Brain pericyte (primary cell): ENCODE results near the gene TMPRSS4.

Source experiments
- DNase-seq: peaks from one replicate; pipeline ENCODE4 v3.0.0-alpha.2; 2012; ENCODE audit warnings: low read depth, low spot score

The TMPRSS4 gene, protein sequence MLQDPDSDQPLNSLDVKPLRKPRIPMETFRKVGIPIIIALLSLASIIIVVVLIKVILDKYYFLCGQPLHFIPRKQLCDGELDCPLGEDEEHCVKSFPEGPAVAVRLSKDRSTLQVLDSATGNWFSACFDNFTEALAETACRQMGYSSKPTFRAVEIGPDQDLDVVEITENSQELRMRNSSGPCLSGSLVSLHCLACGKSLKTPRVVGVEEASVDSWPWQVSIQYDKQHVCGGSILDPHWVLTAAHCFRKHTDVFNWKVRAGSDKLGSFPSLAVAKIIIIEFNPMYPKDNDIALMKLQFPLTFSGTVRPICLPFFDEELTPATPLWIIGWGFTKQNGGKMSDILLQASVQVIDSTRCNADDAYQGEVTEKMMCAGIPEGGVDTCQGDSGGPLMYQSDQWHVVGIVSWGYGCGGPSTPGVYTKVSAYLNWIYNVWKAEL

GRCh38 chr11:118076754-118077281, at the start of gene TMPRSS4:
Gene TMPRSS4 (plus strand): TSS chr11:118077078. CDS start chr11:118077303, 225 bp downstream.
- no peak for DNase-seq

DNA sequence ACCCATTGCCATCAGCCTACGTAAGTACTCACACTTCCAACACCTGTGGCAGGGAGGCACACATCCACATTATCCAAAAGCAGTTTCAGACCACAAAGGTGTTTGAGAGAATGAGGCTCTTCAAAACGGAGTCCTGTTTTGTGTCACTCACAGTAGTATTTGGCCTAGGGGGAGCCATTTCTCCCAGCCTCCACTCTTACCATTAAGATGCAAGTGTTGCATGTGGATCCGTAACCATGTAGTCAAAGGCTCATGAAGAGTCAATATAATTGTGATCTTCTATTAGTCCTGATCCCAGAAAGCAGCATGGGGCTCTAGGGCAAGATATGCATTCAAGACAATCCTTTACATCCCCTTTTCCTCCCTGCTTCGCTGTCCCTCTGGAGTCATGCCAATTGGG, 49.2 kb upstream of the TMPRSS4 start:
- DNase-seq, result no peak

- DNase-seq, result no peak
Observed at GRCh38 chr11:118028626-118029025, 48.3 kb upstream of the TMPRSS4 start.

DNA sequence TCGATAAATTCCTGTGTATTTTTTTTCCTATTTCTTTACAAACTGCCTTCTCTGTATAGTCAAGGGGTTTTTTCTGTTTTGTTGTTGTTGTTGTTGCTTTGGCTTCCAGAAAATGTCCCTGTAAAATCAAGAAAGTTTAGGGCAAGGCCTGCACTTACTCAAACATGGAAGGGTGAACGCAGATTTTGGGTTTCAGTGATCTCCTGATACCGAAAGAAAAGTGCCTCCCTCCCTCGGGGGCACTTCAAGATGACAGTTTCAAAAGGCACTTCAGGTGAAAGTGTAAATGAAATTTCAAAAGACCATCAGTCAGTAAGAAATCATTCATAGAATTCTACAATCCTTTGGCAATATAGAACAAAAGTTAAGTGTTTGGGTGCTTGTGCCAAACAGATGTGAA, 43.4 kb upstream of the TMPRSS4 start:
- no peak for DNase-seq

DNA sequence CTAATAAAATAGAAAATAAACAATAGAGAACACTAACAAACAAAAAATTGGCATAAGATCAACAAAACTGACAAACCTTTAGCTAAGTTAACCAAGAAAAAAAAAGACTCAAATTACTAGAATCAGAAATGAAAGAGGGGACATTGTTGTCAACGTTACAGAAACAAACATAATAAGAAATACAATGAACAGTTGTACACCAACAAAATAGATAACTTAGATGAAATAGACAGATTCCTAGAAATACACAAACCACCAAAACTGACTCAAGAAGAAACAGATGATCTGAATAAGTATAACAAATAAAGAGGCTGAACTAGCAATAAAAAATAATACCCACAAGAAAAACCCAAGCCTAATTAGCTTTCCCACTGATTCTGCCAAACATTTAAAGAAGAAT, 34.7 kb upstream of the TMPRSS4 start:
- DNase-seq, result no peak

DNA sequence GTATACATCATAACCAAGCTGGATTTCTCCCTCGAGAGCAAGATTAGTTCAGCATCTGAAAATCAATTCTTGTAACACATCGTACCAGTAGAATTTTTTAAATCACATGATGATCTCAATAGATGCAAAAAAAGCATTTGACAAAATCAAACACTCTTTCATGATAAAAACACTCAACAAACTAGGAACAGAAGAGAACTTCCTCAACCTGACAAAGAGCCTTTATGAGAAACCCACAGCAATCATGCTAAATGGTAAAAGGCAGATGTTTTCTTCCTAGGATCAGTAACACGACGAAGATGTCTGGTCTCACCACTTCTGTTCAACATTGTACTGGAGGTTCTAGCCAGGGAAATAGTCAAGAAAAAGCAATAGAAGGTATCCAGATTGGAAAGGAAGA, 34.1 kb upstream of the TMPRSS4 start:
- DNase-seq, result no peak

DNA sequence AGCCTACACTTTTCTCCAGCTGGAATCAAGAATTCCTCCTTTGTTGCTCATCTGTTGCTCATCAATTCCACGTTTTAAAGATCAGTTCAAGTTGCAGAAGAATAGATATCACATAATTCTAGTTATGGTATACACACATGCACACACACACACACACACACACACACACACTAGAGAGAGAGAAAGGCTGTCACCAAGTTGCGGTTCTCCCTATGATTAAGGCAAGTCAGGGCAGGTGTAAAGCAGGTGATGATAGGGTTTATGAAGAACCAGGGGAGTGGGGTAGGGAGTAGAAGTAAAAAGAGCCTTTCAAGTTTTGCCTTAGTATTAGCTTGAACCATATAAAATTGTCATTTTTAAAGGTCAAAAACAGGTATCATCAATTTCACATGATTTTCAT, 31.7 kb upstream of the TMPRSS4 start:
- DNase-seq, result no peak

DNA sequence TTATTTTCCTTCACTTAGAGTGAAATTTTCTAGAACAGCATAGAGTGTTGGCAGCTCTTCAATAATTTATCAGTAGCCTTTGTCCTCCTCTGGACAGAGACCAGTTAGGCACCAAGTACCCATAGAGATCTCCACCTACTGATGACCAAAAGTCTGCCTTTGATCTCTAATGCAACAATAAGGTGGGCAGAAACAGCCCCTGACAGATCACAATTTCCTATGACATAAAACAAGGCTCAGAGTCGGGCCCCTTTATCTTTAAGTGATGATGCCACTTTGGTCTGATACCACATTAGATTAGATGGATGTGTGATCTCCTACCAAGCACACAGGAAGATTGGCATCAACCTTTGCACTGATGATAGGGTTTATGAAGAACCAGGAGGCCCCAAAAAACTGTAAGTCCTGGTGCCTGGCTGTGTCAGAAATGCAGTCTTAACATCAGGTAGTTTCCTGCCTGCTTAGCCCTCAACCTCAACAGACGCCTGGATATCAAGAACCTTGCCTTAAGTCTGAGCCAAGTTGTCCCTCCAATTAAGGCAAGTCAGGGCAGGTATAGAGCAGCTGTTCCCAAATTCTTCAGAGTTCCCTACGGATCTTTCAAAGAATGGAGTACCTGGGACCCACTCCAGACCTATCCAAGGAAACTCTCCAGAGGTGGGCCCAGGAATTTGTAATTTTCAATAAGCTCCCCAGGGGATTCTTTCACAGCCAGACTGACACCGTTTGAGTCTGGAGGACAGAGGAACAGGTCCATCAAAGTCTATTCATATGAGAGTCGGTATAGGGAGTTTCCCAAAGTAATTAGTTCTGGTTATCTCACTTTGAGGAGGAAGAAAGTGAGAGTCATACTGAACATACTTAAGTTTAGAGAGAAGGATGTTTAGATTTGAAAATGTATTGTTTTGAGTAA, 30.6 kb upstream of the TMPRSS4 start:
- DNase-seq, result no peak

- no peak for DNase-seq
Observed at GRCh38 chr11:118046964-118047700, 29.7 kb upstream of the TMPRSS4 start.

GRCh38 chr11:118047749-118048148, 29.1 kb upstream of the TMPRSS4 start:
- DNase-seq, result no peak

GRCh38 chr11:118048472-118049370, 28.2 kb upstream of the TMPRSS4 start:
- no peak for DNase-seq

- no peak for DNase-seq
Observed at GRCh38 chr11:118049771-118050170, 27.1 kb upstream of the TMPRSS4 start.

- no peak for DNase-seq
Observed at GRCh38 chr11:118050208-118050891, 26.5 kb upstream of the TMPRSS4 start.

DNA sequence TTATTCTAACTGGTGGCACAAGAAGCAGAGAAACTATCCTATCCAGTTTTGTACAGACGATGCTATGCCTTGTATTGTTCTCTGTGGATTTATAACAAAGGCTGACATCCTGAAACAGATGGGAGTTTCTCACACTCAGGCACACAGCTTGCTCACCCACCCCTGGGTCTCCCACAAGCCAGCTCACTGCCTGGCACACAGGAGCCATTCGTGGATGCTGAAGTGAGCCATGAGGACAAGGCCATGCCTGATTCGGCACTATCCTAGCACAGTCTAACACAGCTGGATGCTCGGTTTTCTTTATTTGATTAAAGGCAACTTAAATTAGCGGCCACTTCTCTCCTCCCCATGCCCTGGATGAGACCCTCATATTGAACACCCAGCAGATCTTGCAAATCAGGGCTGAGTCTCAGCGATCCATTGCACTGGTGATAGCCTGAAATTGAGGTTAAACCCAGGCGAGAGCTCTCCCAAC, 25.7 kb upstream of the TMPRSS4 start:
- DNase-seq, result no peak

DNA sequence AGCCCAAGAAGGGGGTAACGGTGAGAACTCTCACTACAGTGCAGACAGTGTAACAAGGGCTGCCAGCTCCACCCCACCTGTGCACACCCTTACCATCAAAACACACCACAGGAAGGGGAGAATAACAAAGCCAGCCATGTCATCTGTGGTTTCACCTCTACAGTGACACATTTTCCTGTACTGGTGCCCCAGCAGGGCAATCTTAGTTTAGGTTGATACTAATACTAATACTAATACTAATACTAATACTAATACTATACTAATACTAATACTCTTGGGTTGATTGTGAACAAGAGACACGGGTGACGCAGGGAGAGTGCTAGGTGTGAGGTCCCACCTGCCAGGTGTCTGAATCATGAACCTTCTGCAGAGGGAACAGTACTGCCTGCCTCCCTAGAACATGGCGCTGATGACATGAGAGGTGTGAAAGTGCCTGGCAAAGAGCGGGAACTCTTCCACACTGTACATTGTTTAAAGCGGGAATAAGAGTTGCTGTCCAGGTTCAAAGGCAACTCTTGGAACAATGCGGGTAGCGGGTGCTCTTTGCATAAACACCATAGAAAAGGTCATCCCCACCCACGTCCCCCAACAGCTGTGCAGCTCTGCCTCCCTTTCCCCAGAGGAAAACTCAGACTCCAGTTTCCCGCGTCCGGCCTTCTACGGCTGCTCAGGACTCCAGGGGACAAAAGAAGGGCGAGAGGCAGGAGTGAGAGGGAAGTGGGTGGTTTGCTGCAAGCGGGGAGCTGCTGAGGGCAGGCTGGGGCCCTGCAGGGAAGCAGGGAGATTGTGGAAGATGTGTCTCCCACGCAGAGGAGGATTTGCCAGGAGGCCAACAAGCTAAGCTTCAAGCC, 25.0 kb upstream of the TMPRSS4 start:
- no peak for DNase-seq

GRCh38 chr11:118052581-118053206, 24.2 kb upstream of the TMPRSS4 start:
- DNase-seq, result no peak

GRCh38 chr11:118054712-118055640, 21.9 kb upstream of the TMPRSS4 start:
- DNase-seq, result no peak
